AG04450 (cell line): ENCODE measurements around the gene TRPM4. TPM values are rescaled to one million over a fixed set of nuclear protein-coding genes. Genes with fewer than 3 reads are reported as not detected.

Experiments
- CTCF ChIA-PET: fragments of 300-600, 350-600 bp; formaldehyde crosslinking; extraction: SDS; loops from one replicate; lab custom pipeline; 2022; ENCODE audit warnings: antibody characterized with exemption, inconsistent platforms; lab: Charles Lee
- POLR2A ChIA-PET: fragments of 350-600 bp; formaldehyde crosslinking; extraction: SDS; loops from one replicate; lab custom pipeline; 2021; ENCODE audit warnings: antibody characterized with exemption, inconsistent platforms; lab: Yijun Ruan, JAX
- DNase-seq: peaks from one replicate; pipeline ENCODE4 v3.0.0-alpha.2; 2011; ENCODE audit warnings: low read depth, low spot score
- H3K27ac ChIP-seq: one replicate; pipeline ENCODE4 v1.5.1; 2012; ENCODE audit warnings: low read depth, low read length, control low read depth
- H3K27me3 ChIP-seq: one replicate; pipeline ENCODE4 v1.6.0; 2012; ENCODE audit warnings: low read length; ENCODE audit not compliant: control insufficient read depth, insufficient read depth
- H3K4me3 ChIP-seq: 2 replicates; pipeline ENCODE4 v1.5.1; 2011; ENCODE audit warnings: mild to moderate bottlenecking, low read depth, low read length, control low read depth
- H3K9me3 ChIP-seq: 2 replicates; pipeline ENCODE4 v1.5.1; 2012; ENCODE audit warnings: low read length; ENCODE audit not compliant: control insufficient read depth, insufficient read depth
- CTCF ChIP-seq: IDR thresholded peaks from 2 replicates; pipeline ENCODE4 v1.5.1; 2011; ENCODE audit warnings: low read depth, low read length, control low read depth, inconsistent platforms
- polyA plus RNA-seq: library from polyadenylated mRNA; depleted of rRNA; stranded (reverse); fragments of >200 nt; gene quantifications from 2 replicates; pipeline ENCODE4 v1.2.3, GENCODE V29; 2011

TRPM4 gene
- polyA plus RNA-seq, 1 experiment, result 4.3 TPM

GRCh38 chr19:49127674-49128544 lies 29.7 kb upstream of the TRPM4 start:
- CTCF ChIA-PET, result interaction anchor here (0.6 to 1.8 kb wide), 6 partner anchors 14 to 339 kb away, joined by 3 to 9 read pairs (median 4); partner anchors contain the start of genes LIN7B and RUVBL2
- no peak for TF ChIP-seq CTCF
- Histone ChIP-seq H3K27me3 (peaks cover 9% of the 10 kb centered on the region), H3K27ac (peak overlapping the region; percentile 61), H3K4me3 (peak overlapping the region; percentile 56), H3K9me3 (peaks cover 4% of the 10 kb centered on the region; the same call in 1 of the 2 replicates)
- DNase-seq, result peak; percentile 91
- POLR2A ChIA-PET, result interaction anchor here (0.6 kb wide), 1 partner anchor 459 kb away, joined by 4 read pairs; no protein-coding TSS in a partner anchor

- TF ChIP-seq CTCF, result no peak
- Histone ChIP-seq H3K27ac (no peak overlapping the region), H3K27me3 (peaks cover 7% of the 10 kb centered on the region), H3K4me3 (no peak overlapping the region; the same call in 1 of the 2 replicates), H3K9me3 (peaks cover 4% of the 10 kb centered on the region; the same call in 1 of the 2 replicates)
- CTCF ChIA-PET, result interaction anchor here (0.7 to 2.1 kb wide), 3 partner anchors 14 to 70 kb away, joined by 5 to 9 read pairs (median 6); partner anchors contain the start of gene LIN7B
- POLR2A ChIA-PET, result no interaction called here
- no peak for DNase-seq
These were observed 28.9 kb upstream of the TRPM4 start for GRCh38 chr19:49128545-49129237.

GRCh38 chr19:49129238-49129583 lies 28.4 kb upstream of the TRPM4 start:
- Histone ChIP-seq H3K4me3 (no peak overlapping the region), H3K27ac (no peak overlapping the region), H3K27me3 (peaks cover 5% of the 10 kb centered on the region), H3K9me3 (peaks cover 4% of the 10 kb centered on the region; the same call in 1 of the 2 replicates)
- ChIA-PET POLR2A (no interaction called here), CTCF (interaction anchor here (0.5 to 2.1 kb wide), 2 partner anchors 10 to 31 kb away, joined by 5 to 7 read pairs; no protein-coding TSS in a partner anchor)
- no peak for TF ChIP-seq CTCF
- no peak for DNase-seq

- Histone ChIP-seq H3K27me3 (peaks cover 5% of the 10 kb centered on the region), H3K4me3 (no peak overlapping the region), H3K27ac (no peak overlapping the region), H3K9me3 (peaks cover 4% of the 10 kb centered on the region; the same call in 1 of the 2 replicates)
- CTCF ChIA-PET, result interaction anchor here (0.6 to 2.1 kb wide), 2 partner anchors 33 to 112 kb away, joined by 5 to 7 read pairs; no protein-coding TSS in a partner anchor
- no peak for TF ChIP-seq CTCF
- POLR2A ChIA-PET, result no interaction called here
- DNase-seq, result no peak
These were observed 27.3 kb upstream of the TRPM4 start for GRCh38 chr19:49130325-49130724.
